ENCODE measurements around the gene MZT2A.
"Not testable (repeated sequence)": the region's sequence is repeated elsewhere in the genome, so short reads cannot be mapped to it uniquely, and the experiment has no call there.

Gene MZT2A

GRCh38 chr2:131519871-131520470 is 27.8 kb upstream of the MZT2A start:
- not testable (repeated sequence) for FAIRE-seq

- no peak for FAIRE-seq
These were observed 27.3 kb upstream of the MZT2A start for GRCh38 chr2:131519466-131519865.

- FAIRE-seq: not testable (repeated sequence)
These were observed 26.3 kb upstream of the MZT2A start for GRCh38 chr2:131518531-131518930.

GRCh38 chr2:131517856-131518255 is 25.7 kb upstream of the MZT2A start:
- not testable (repeated sequence) for FAIRE-seq

GRCh38 chr2:131517106-131517831 is 25.1 kb upstream of the MZT2A start:
- no peak for FAIRE-seq

GRCh38 chr2:131516621-131517020 is 24.4 kb upstream of the MZT2A start:
- not testable (repeated sequence) for FAIRE-seq

- no peak for FAIRE-seq
These were observed 23.8 kb upstream of the MZT2A start for GRCh38 chr2:131516011-131516410.

GRCh38 chr2:131515235-131515634 is 23.0 kb upstream of the MZT2A start:
- not testable (repeated sequence) for FAIRE-seq

GRCh38 chr2:131514408-131515166 is 22.4 kb upstream of the MZT2A start:
- not testable (repeated sequence) for FAIRE-seq

- not testable (repeated sequence) for FAIRE-seq
These were observed 20.0 kb upstream of the MZT2A start for GRCh38 chr2:131511969-131512870.

GRCh38 chr2:131511291-131511968 is 19.2 kb upstream of the MZT2A start:
- FAIRE-seq: not testable (repeated sequence)

- FAIRE-seq: no peak
These were observed 17.4 kb upstream of the MZT2A start for GRCh38 chr2:131509615-131510014.

GRCh38 chr2:131504082-131504750 is 12.0 kb upstream of the MZT2A start:
- FAIRE-seq: not testable (repeated sequence)

- FAIRE-seq: not testable (repeated sequence)
These were observed 11.4 kb upstream of the MZT2A start for GRCh38 chr2:131503587-131503986.

- FAIRE-seq: not testable (repeated sequence)
These were observed 6.2 kb upstream of the MZT2A start for GRCh38 chr2:131498321-131498973.

GRCh38 chr2:131495506-131495905 is 3.3 kb upstream of the MZT2A start:
- not testable (repeated sequence) for FAIRE-seq

- FAIRE-seq: no peak
These were observed 1.2 kb upstream of the MZT2A start for GRCh38 chr2:131493199-131493968.

GRCh38 chr2:131492418-131493198 is 411 bp upstream of the MZT2A start:
- no peak for FAIRE-seq

- not testable (repeated sequence) for FAIRE-seq
These were observed 744 bp downstream of the MZT2A start for GRCh38 chr2:131491469-131491836.
